ENCODE data around the gene MACROD2.

The MACROD2 gene

DNA sequence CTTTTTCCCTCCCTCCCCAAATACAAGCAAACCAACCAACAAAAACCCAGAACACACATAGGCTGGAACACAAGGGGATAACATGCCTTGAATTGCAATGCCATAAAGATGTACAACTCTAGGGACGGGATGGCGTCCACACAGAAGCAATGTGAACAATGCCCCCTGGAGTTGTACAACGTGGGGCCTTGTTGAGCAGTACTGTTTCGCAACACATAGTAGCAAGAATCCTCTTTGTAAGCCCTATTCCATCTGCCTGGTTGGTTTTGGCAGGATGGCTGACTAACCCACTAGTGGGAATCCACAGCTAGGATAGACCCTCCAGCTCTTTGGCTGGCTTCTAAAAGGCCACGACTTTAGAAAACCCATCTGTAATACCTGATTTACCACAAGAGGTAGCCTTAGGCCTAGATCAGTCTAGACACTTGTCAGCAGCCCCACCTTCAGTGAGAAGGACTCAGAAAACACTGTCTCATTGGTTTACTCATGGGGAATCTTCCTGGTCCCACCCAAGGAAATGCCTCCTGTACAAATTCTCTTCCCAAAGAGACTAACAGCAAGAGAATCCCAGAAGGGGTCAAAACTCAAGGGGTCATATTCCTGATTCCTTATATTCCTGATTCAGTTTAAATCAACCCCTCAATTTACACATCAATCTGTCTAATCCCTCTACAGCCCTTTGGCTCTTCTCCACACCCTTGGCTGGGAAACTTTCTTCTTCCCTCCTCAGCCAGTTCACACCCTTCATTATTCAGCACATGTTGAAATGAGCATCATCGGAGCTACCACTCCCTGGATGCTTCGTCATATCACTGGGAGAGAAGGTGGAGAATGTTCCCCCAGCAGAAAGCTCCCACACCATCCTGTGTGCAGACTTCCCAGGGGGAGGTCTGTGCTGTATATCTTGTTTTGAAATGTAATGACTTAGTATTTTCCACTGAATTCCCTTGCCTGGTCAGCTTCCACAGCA is 964.5 kb downstream of the MACROD2 start:
- ATAC-seq: no peak
- TF ChIP-seq CSRNP3 (CRISPR knock-in tag; IDR thresholded peaks at IDR 0.05) (no peak), ZFP3 (CRISPR knock-in tag; IDR thresholded peaks at IDR 0.05) (no peak), CREB5 (CRISPR knock-in tag; IDR thresholded peaks at IDR 0.05; ENCODE audit: low read depth) (no peak), SNAI2 (CRISPR knock-in tag; IDR thresholded peaks at IDR 0.05) (no peak), ZC3H10 (CRISPR knock-in tag; IDR thresholded peaks at IDR 0.05) (no peak), GLIS3 (CRISPR knock-in tag; IDR thresholded peaks at IDR 0.05) (no peak), OSR1 (CRISPR knock-in tag; IDR thresholded peaks at IDR 0.05) (no peak), PPARA (CRISPR knock-in tag; IDR thresholded peaks at IDR 0.05; ENCODE audit: borderline replicate concordance) (no peak), BACH2 (CRISPR knock-in tag; IDR thresholded peaks at IDR 0.05; ENCODE audit: borderline replicate concordance) (no peak), ISL1 (CRISPR knock-in tag; IDR thresholded peaks at IDR 0.05) (no peak), ZNF8 (CRISPR knock-in tag; IDR thresholded peaks at IDR 0.05) (no peak)
- TF ChIP-seq, protein P1, sequence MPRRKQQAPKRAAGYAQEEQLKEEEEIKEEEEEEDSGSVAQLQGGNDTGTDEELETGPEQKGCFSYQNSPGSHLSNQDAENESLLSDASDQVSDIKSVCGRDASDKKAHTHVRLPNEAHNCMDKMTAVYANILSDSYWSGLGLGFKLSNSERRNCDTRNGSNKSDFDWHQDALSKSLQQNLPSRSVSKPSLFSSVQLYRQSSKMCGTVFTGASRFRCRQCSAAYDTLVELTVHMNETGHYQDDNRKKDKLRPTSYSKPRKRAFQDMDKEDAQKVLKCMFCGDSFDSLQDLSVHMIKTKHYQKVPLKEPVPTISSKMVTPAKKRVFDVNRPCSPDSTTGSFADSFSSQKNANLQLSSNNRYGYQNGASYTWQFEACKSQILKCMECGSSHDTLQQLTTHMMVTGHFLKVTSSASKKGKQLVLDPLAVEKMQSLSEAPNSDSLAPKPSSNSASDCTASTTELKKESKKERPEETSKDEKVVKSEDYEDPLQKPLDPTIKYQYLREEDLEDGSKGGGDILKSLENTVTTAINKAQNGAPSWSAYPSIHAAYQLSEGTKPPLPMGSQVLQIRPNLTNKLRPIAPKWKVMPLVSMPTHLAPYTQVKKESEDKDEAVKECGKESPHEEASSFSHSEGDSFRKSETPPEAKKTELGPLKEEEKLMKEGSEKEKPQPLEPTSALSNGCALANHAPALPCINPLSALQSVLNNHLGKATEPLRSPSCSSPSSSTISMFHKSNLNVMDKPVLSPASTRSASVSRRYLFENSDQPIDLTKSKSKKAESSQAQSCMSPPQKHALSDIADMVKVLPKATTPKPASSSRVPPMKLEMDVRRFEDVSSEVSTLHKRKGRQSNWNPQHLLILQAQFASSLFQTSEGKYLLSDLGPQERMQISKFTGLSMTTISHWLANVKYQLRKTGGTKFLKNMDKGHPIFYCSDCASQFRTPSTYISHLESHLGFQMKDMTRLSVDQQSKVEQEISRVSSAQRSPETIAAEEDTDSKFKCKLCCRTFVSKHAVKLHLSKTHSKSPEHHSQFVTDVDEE (CRISPR knock-in tag; IDR thresholded peaks at IDR 0.05): no peak

DNA sequence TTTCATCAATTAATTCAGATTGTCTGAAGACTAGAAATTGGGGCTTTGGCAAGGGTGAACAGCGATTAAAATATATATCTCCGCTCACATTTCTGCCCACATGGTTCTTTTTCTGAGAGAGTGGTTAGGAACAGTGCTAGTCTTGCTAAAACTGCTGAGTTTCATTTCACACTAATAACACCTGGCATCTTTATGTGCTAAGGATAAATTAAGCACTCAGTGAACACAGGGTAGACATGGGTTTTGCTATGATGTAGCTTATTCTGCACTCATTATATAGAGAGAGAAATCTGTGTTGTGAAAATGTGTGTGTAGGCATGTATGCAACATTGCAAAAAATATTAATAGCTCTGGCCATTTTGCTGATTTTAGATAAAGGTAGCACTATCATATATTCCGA is 965.5 kb downstream of the MACROD2 start:
- ATAC-seq: no peak
- TF ChIP-seq ZNF70 (CRISPR knock-in tag; IDR thresholded peaks at IDR 0.05) (no peak), ESRRG (CRISPR knock-in tag; IDR thresholded peaks at IDR 0.05) (no peak), ZC3H10 (CRISPR knock-in tag; IDR thresholded peaks at IDR 0.05) (no peak), ZNF565 (CRISPR knock-in tag; conservative IDR thresholded peaks at IDR 0.05; ENCODE audit: low read depth) (no peak), ZNF8 (CRISPR knock-in tag; IDR thresholded peaks at IDR 0.05) (no peak), PPARA (CRISPR knock-in tag; IDR thresholded peaks at IDR 0.05; ENCODE audit: borderline replicate concordance) (no peak), ISL1 (CRISPR knock-in tag; IDR thresholded peaks at IDR 0.05) (no peak), RARB (CRISPR knock-in tag; IDR thresholded peaks at IDR 0.05) (no peak), SNAI2 (CRISPR knock-in tag; IDR thresholded peaks at IDR 0.05) (no peak), ARNTL (CRISPR knock-in tag; IDR thresholded peaks at IDR 0.05; ENCODE audit: borderline replicate concordance, low read depth) (no peak), ZFP30 (CRISPR knock-in tag; IDR thresholded peaks at IDR 0.05) (no peak), CSDC2 (CRISPR knock-in tag; IDR thresholded peaks at IDR 0.05) (no peak), CREB5 (CRISPR knock-in tag; IDR thresholded peaks at IDR 0.05; ENCODE audit: low read depth) (no peak), OSR1 (CRISPR knock-in tag; IDR thresholded peaks at IDR 0.05) (no peak), CSRNP3 (CRISPR knock-in tag; IDR thresholded peaks at IDR 0.05) (no peak), TCF4 (CRISPR knock-in tag; IDR thresholded peaks at IDR 0.05; ENCODE audit: borderline replicate concordance) (no peak)
- TF ChIP-seq, protein P2, sequence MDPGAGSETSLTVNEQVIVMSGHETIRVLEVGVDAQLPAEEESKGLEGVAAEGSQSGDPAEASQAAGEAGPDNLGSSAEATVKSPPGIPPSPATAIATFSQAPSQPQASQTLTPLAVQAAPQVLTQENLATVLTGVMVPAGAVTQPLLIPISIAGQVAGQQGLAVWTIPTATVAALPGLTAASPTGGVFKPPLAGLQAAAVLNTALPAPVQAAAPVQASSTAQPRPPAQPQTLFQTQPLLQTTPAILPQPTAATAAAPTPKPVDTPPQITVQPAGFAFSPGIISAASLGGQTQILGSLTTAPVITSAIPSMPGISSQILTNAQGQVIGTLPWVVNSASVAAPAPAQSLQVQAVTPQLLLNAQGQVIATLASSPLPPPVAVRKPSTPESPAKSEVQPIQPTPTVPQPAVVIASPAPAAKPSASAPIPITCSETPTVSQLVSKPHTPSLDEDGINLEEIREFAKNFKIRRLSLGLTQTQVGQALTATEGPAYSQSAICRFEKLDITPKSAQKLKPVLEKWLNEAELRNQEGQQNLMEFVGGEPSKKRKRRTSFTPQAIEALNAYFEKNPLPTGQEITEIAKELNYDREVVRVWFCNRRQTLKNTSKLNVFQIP (CRISPR knock-in tag; IDR thresholded peaks at IDR 0.05; ENCODE audit: borderline replicate concordance, low read depth): no peak
- TF ChIP-seq, protein P1 (CRISPR knock-in tag; IDR thresholded peaks at IDR 0.05): no peak
- TF ChIP-seq, protein P3, sequence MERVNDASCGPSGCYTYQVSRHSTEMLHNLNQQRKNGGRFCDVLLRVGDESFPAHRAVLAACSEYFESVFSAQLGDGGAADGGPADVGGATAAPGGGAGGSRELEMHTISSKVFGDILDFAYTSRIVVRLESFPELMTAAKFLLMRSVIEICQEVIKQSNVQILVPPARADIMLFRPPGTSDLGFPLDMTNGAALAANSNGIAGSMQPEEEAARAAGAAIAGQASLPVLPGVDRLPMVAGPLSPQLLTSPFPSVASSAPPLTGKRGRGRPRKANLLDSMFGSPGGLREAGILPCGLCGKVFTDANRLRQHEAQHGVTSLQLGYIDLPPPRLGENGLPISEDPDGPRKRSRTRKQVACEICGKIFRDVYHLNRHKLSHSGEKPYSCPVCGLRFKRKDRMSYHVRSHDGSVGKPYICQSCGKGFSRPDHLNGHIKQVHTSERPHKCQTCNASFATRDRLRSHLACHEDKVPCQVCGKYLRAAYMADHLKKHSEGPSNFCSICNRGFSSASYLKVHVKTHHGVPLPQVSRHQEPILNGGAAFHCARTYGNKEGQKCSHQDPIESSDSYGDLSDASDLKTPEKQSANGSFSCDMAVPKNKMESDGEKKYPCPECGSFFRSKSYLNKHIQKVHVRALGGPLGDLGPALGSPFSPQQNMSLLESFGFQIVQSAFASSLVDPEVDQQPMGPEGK (CRISPR knock-in tag; IDR thresholded peaks at IDR 0.05; ENCODE audit: borderline replicate concordance): no peak
